HG02870 (cell line): ENCODE results near the gene UPK3A.

Experiments
- ATAC-seq: cut with Tn5 transposase; IDR thresholded peaks from one replicate; pipeline ENCODE4 v1.9.1; 2021; ENCODE audit warnings: mild to moderate bottlenecking, moderate library complexity; ENCODE audit not compliant: unreplicated experiment

The UPK3A gene

GRCh38 chr22:45284705-45285262, at the start of gene UPK3A:
Gene UPK3A (plus strand): TSS chr22:45284949. CDS start chr22:45285014, 65 bp downstream.
- no peak for ATAC-seq

GRCh38 chr22:45235101-45235777, 49.5 kb upstream of the UPK3A start:
- ATAC-seq = peak; percentile 65

- peak; percentile 9 for ATAC-seq
These were observed 48.9 kb upstream of the UPK3A start for GRCh38 chr22:45235851-45236342.

GRCh38 chr22:45237065-45237990, 47.4 kb upstream of the UPK3A start:
- no peak for ATAC-seq

- ATAC-seq = no peak
These were observed 46.4 kb upstream of the UPK3A start for GRCh38 chr22:45238076-45238956.

- no peak for ATAC-seq
These were observed 45.6 kb upstream of the UPK3A start for GRCh38 chr22:45238957-45239680.

- ATAC-seq = no peak
These were observed 45.1 kb upstream of the UPK3A start for GRCh38 chr22:45239681-45240051.

- no peak for ATAC-seq
These were observed 44.5 kb upstream of the UPK3A start for GRCh38 chr22:45240104-45240809.

- ATAC-seq = no peak
These were observed 43.7 kb upstream of the UPK3A start, which contains the start of gene KIAA0930 for GRCh38 chr22:45240810-45241631. Gene KIAA0930 (minus strand): TSS chr22:45240894. CDS start chr22:45240703, 191 bp downstream.

GRCh38 chr22:45242778-45243191, 42.0 kb upstream of the UPK3A start:
- ATAC-seq = no peak

- no peak for ATAC-seq
These were observed 39.8 kb upstream of the UPK3A start for GRCh38 chr22:45244916-45245315.

GRCh38 chr22:45246060-45246985, 38.4 kb upstream of the UPK3A start:
- ATAC-seq = no peak

- peak; percentile 62 for ATAC-seq
These were observed 35.8 kb upstream of the UPK3A start for GRCh38 chr22:45248832-45249561.

GRCh38 chr22:45251825-45252224, 32.9 kb upstream of the UPK3A start:
- ATAC-seq = no peak

- ATAC-seq = no peak
These were observed 31.6 kb upstream of the UPK3A start for GRCh38 chr22:45253039-45253641.

GRCh38 chr22:45254388-45254787, 30.4 kb upstream of the UPK3A start:
- peak; percentile 31 for ATAC-seq
